GM12892 (cell line): ENCODE measurements around the gene LARP4B.

Experiments
- POLR2A ChIP-seq: IDR thresholded peaks from 2 replicates; pipeline ENCODE4 v1.6.1; 2011; ENCODE audit warnings: low read depth, low read length, control low read depth
- TAF1 ChIP-seq: IDR thresholded peaks from 2 replicates; pipeline ENCODE4 v1.6.1; 2011; ENCODE audit warnings: low read depth, mild to moderate bottlenecking, control low read depth, low read length, borderline replicate concordance

DNA sequence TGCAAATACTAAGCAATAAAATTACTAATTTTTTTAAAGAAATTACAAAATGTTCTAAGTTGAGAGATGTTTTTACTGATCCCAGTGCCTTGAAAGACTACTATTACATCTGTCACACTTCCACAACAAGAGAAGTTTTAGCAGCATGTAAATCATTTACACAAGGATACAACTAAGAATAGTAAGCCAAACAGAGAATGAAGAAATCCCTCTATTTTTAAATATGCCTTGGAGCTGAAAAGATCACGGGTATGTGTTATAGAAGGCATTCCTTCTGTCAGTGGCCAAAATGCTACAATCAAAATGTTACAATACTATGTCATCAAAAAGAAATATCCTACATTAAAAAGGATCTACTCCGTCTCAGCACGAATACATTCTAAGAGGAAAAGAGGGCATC, 52.6 kb downstream of the LARP4B start:
- TF ChIP-seq POLR2A (no peak), TAF1 (no peak)
